ENCODE measurements around the gene PCED1B.

The PCED1B gene

GRCh38 chr12:47080725-47081502, 1.5 kb downstream of the PCED1B start:
- TF ChIP-seq CTCF (IDR thresholded peaks at IDR 0.05; ENCODE audit: insufficient read depth, low read depth, low read length, missing control alignments) = no peak
- no peak for DNase-seq (ENCODE audit: low read depth)
- no peak overlapping the region for H3K4me3 ChIP-seq (ENCODE audit: low read depth, low read length)

GRCh38 chr12:47082283-47082682, 2.9 kb downstream of the PCED1B start:
- DNase-seq (ENCODE audit: low read depth) = no peak
- H3K4me3 ChIP-seq (ENCODE audit: low read depth, low read length) = no peak overlapping the region
- TF ChIP-seq CTCF (IDR thresholded peaks at IDR 0.05; ENCODE audit: insufficient read depth, low read depth, low read length, missing control alignments) = no peak

GRCh38 chr12:47082796-47083621, 3.6 kb downstream of the PCED1B start:
- DNase-seq (ENCODE audit: low read depth) = no peak
- TF ChIP-seq CTCF (IDR thresholded peaks at IDR 0.05; ENCODE audit: insufficient read depth, low read depth, low read length, missing control alignments) = no peak
- H3K4me3 ChIP-seq (ENCODE audit: low read depth, low read length) = no peak overlapping the region

- no peak for TF ChIP-seq CTCF (IDR thresholded peaks at IDR 0.05; ENCODE audit: insufficient read depth, low read depth, low read length, missing control alignments)
- no peak overlapping the region for H3K4me3 ChIP-seq (ENCODE audit: low read depth, low read length)
- DNase-seq (ENCODE audit: low read depth) = no peak
Observed at GRCh38 chr12:47084172-47084571, 4.8 kb downstream of the PCED1B start.

- no peak for TF ChIP-seq CTCF (IDR thresholded peaks at IDR 0.05; ENCODE audit: insufficient read depth, low read depth, low read length, missing control alignments)
- H3K4me3 ChIP-seq (ENCODE audit: low read depth, low read length) = no peak overlapping the region
- DNase-seq (ENCODE audit: low read depth) = no peak
Observed at GRCh38 chr12:47085815-47086252, 6.4 kb downstream of the PCED1B start.

GRCh38 chr12:47087088-47087688, 7.8 kb downstream of the PCED1B start:
- DNase-seq (ENCODE audit: low read depth) = no peak
- no peak for TF ChIP-seq CTCF (IDR thresholded peaks at IDR 0.05; ENCODE audit: insufficient read depth, low read depth, low read length, missing control alignments)
- H3K4me3 ChIP-seq (ENCODE audit: low read depth, low read length) = no peak overlapping the region
